K562 (cell line): ENCODE data around the gene STX18. TPM values are rescaled to one million over a fixed set of nuclear protein-coding genes. Genes with fewer than 3 reads are reported as not detected.

Experiments used
- ATAC-seq: fragments of 200-7000 bp; cut with Tn5 transposase; 3 replicates; pipeline ENCODE4 v1.9.1; 2020; ENCODE audit warnings: moderate library complexity
- BruUV-seq: library from RNA; stranded (reverse); fragments of 400-500 nt; replicated peaks from 2 replicates; lab custom pipeline; 2021; lab: Mats Ljungman, UMichigan
- CTCF ChIA-PET: fragments of 300-600 bp; formaldehyde crosslinking; extraction: SDS; loops from one replicate; lab custom pipeline; 2021; ENCODE audit warnings: low intra/inter-chr PET ratio; lab: Yijun Ruan, JAX
- POLR2A ChIA-PET: fragments of 300-600, 350-650 bp; sonication (Branson Sonifier 250); formaldehyde crosslinking; extraction: SDS; loops from one replicate; lab custom pipeline; 2021; ENCODE audit warnings: antibody characterized with exemption, inconsistent platforms; lab: Yijun Ruan, JAX
- DNase-seq, 4 experiments: peaks; one replicate each; pipeline versions ENCODE4 v3.0.0 to v3.0.0-alpha.2; 2011 to 2018; ENCODE audit warnings: low spot score in 3 of 4, mixed read lengths in 3 of 4; ENCODE audit errors: extremely low read depth in 1 of 4
- FAIRE-seq: peaks from 2 replicates; lab custom pipeline; 2011; peaks lifted over from hg19 to GRCh38; lab: Jason Lieb, UNC
- H2AFZ ChIP-seq: 2 replicates; pipeline ENCODE4 v1.6.0; 2011; ENCODE audit warnings: low read depth, low read length, control low read depth, inconsistent platforms
- H3K27ac ChIP-seq: fragments of 200-600 bp; 3 replicates; pipeline ENCODE4 v1.8.0; 2011; ENCODE audit warnings: low read depth, mild to moderate bottlenecking, control low read depth, inconsistent platforms, low read length, moderate library complexity, mixed read lengths; ENCODE audit errors: extremely low read depth
- H3K27me3 ChIP-seq, 2 experiments: fragments of 300-600 bp in 1 of 2; 2 replicates in 1 of 2; 3 replicates in 1 of 2; pipeline versions ENCODE4 v1.6.0 to v1.8.0; 2011; ENCODE audit warnings: inconsistent platforms in 2 of 2, low read length in 2 of 2, mild to moderate bottlenecking in 1 of 2, mixed read lengths in 1 of 2, moderate library complexity in 1 of 2; ENCODE audit not compliant: control insufficient read depth in 2 of 2, insufficient read depth in 2 of 2
- H3K36me3 ChIP-seq: fragments of 300-600 bp; 3 replicates; pipeline ENCODE4 v1.8.0; 2011; ENCODE audit warnings: mild to moderate bottlenecking, low read length, inconsistent platforms; ENCODE audit not compliant: control insufficient read depth, insufficient read depth
- H3K4me1 ChIP-seq, 2 experiments: fragments of 200-600 bp in 1 of 2; replicated peaks in 1 of 2; 2 replicates in 1 of 2; 3 replicates in 1 of 2; pipeline versions ENCODE4 v1.5.1 to v1.8.0; 2011; ENCODE audit warnings: inconsistent platforms in 2 of 2, low read length in 2 of 2, mild to moderate bottlenecking in 1 of 2, mixed read lengths in 1 of 2, moderate library complexity in 1 of 2; ENCODE audit not compliant: control insufficient read depth in 2 of 2, insufficient read depth in 2 of 2
- H3K4me2 ChIP-seq: 2 replicates; pipeline ENCODE4 v1.6.1; 2011; ENCODE audit warnings: low read length, control low read depth, inconsistent platforms, mixed read lengths; ENCODE audit not compliant: insufficient read depth
- H3K4me3 ChIP-seq: fragments of 200-600 bp; sonication (generic), shearing (Covaris generic); 2 replicates; pipeline ENCODE4 v1.5.1; 2016; ENCODE audit warnings: control low read depth, inconsistent platforms
- H3K79me2 ChIP-seq: fragments of 200-600 bp; 3 replicates; pipeline ENCODE4 v1.8.0; 2011; ENCODE audit warnings: low read length, inconsistent platforms; ENCODE audit not compliant: control insufficient read depth, insufficient read depth
- H3K9ac ChIP-seq, 2 experiments: 2 replicates each; pipeline versions ENCODE4 v1.6.0 to v1.6.1; 2011; ENCODE audit warnings: low read depth in 2 of 2, low read length in 2 of 2, control low read depth in 1 of 2, inconsistent platforms in 1 of 2, mild to moderate bottlenecking in 1 of 2, mixed read lengths in 1 of 2; ENCODE audit not compliant: insufficient read depth in 1 of 2
- H3K9me1 ChIP-seq: one replicate; pipeline ENCODE4 v1.6.0; 2011; ENCODE audit warnings: inconsistent platforms, mild to moderate bottlenecking, low read length, moderate library complexity; ENCODE audit not compliant: control insufficient read depth, insufficient read depth
- H3K9me3 ChIP-seq: replicated peaks from 2 replicates; pipeline ENCODE4 v1.5.1; 2011; ENCODE audit warnings: low read depth, low read length, inconsistent platforms; ENCODE audit not compliant: control insufficient read depth, insufficient read depth
- H4K20me1 ChIP-seq: replicated peaks from 2 replicates; pipeline ENCODE4 v1.6.1; 2011; ENCODE audit warnings: low read length, inconsistent platforms, mixed read lengths; ENCODE audit not compliant: control insufficient read depth, insufficient read depth
- CEBPG ChIP-seq, 3 experiments: fragments of 200-800 bp in 1 of 3; sonication (Bioruptor generic) in 1 of 3; sonication (generic) in 1 of 3; formaldehyde crosslinking in 1 of 3; IDR thresholded peaks in 2 of 3; conservative IDR thresholded peaks in 1 of 3; 2 replicates each; pipeline versions ENCODE4 v1.6.1 to v1.8.0; 2016 to 2022; ENCODE audit warnings: missing compliant biosample characterization in 2 of 3, missing genetic modification characterization in 2 of 3, mild to moderate bottlenecking in 1 of 3, missing genetic modification reagents in 1 of 3
- CREM ChIP-seq: IDR thresholded peaks from 2 replicates; pipeline ENCODE4 v1.6.1; 2014; ENCODE audit warnings: antibody characterized with exemption, low read depth
- MAFG ChIP-seq: fragments of 450-650 bp; conservative IDR thresholded peaks from 2 replicates; pipeline ENCODE4 v1.6.1; 2016; ENCODE audit warnings: missing genetic modification characterization, missing compliant biosample characterization
- MEIS2 ChIP-seq: fragments of 450-650 bp; IDR thresholded peaks from 2 replicates; pipeline ENCODE4 v1.6.1; 2014; ENCODE audit warnings: mild to moderate bottlenecking; ENCODE audit not compliant: partially characterized antibody
- POLR2B ChIP-seq: fragments of 450-650 bp; IDR thresholded peaks from 2 replicates; pipeline ENCODE4 v1.6.1; 2018; ENCODE audit warnings: low read depth; ENCODE audit not compliant: partially characterized antibody
- ZFPM2 ChIP-seq: fragments of 250-450 bp; sonication (Bioruptor Pico); IDR thresholded peaks from 2 replicates; pipeline ENCODE4 v1.5.1; 2022; ENCODE audit warnings: mild to moderate bottlenecking
- ZNF584 ChIP-seq: fragments of 200-800 bp; sonication (Bioruptor generic); IDR thresholded peaks from 2 replicates; pipeline ENCODE4 v1.6.1; 2016; ENCODE audit warnings: low read depth, mild to moderate bottlenecking, missing genetic modification characterization, missing compliant biosample characterization
- WGBS: fragments of 100-300 bp; shearing (Covaris generic); methylation state at CpG from one replicate; pipeline ENCODE4 v1.1.6; 2016; ENCODE audit warnings: low coverage, mixed read lengths; ENCODE audit not compliant: insufficient coverage; ENCODE audit errors: missing lambda C conversion rate; 5-methylcytosine and 5-hydroxymethylcytosine counted together
- in situ Hi-C: fragments of 300-500 bp; cut with MboI; formaldehyde crosslinking; loops from 4 replicates; pipeline ENCODE4 v1.15.0; 2018; ENCODE audit warnings: inconsistent platforms, mixed read lengths
- intact Hi-C: fragments of 100-400 bp; cut with micrococcal nuclease; formaldehyde crosslinking; loops from 2 replicates; pipeline ENCODE4 v1.14.2; 2022
- polyA plus RNA-seq, 8 experiments: library from polyadenylated mRNA; depleted of rRNA in 4 of 8; stranded (reverse) in 5 of 8; unstranded in 3 of 8; fragments of >200 nt; fragmentation: Nextera tagmentation in 2 of 8; fragmentation: Illumina TruSeq in 1 of 8; extraction: Ambion mirVana in 2 of 8; extraction: Trizol in 1 of 8; gene quantifications; 2 replicates each; pipeline versions ENCODE4 v1.2.1 to v1.2.3, GENCODE V29; 2011 to 2014; ENCODE audit warnings: inconsistent platforms in 1 of 8, missing spikeins in 1 of 8
- total RNA-seq, 7 experiments: library from RNA; depleted of rRNA in 6 of 7; stranded (reverse); fragments of >200 nt in 6 of 7; fragmentation: Illumina TruSeq in 2 of 7; extraction: Trizol in 2 of 7; gene quantifications; 2 replicates each; pipeline versions ENCODE4 v1.2.1 to v1.2.3, GENCODE V29; 2011 to 2021; ENCODE audit warnings: low replicate concordance in 1 of 7
- TF ChIP-seq, protein P1 (sequence below), 2 experiments: IDR thresholded peaks in 1 of 2; conservative IDR thresholded peaks in 1 of 2; 2 replicates each; pipeline ENCODE4 v1.6.1; 2016; ENCODE audit warnings: low read depth in 2 of 2, mild to moderate bottlenecking in 1 of 2, missing compliant biosample characterization in 1 of 2, missing genetic modification characterization in 1 of 2, moderate library complexity in 1 of 2

Gene STX18
- total and polyA plus RNA-seq, 9 of the 15 experiments (the other 6 are each of a cell fraction or from before 2014, with no cell fraction given): 6.2 to 41.7 (median 22.7) TPM

DNA sequence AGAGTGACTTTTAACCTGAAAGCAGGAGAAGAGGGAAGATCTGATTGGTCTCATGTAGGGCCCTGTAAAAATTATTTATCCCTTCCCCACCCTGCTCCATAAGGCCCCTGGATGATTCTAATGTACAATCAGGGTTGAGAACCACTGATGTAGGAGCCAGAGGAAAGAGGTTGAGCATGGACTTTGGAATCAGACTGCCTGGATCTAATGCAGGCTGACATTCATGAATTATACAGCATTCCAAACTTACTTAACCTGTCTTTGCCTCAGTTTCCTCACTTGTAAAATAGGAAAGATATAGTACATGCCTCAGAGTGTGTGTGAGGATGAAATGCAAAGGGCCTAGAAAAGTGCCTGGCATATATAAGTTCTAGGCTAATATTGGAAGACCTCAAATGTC, 47.0 kb downstream of the STX18 start:
- no peak for FAIRE-seq
- CTCF ChIA-PET: no interaction called here
- Histone ChIP-seq H3K4me1 (peaks cover 0 to 6% of the 10 kb centered on the region in 2 experiments; a peak in 1 of 5 replicates), H3K9me3 (no peaks in the 10 kb centered on the region), H2AFZ (no peak overlapping the region), H3K4me3 (no peak overlapping the region), H3K79me2 (no peaks in the 10 kb centered on the region), H3K27me3 (no peaks in the 10 kb centered on the region), H3K4me2 (no peak overlapping the region), H3K27ac (no peak overlapping the region), H3K9me1 (no peaks in the 10 kb centered on the region), H3K9ac (no peak overlapping the region), H4K20me1 (no peaks in the 10 kb centered on the region), H3K36me3 (no peaks in the 10 kb centered on the region)
- intact Hi-C loops: no loop called here
- BruUV-seq: no TSS peak
- in situ Hi-C loops: loop anchor here (10.0 to 25.0 kb wide), 2 partner anchors 390 to 1317 kb away; no protein-coding TSS in a partner anchor
- no peak for DNase-seq
- POLR2A ChIA-PET: interaction anchor here (1.0 kb wide), 1 partner anchor 207 kb away, joined by 3 read pairs; no protein-coding TSS in a partner anchor
- no peak for ATAC-seq
- TF ChIP-seq CEBPG (CRISPR knock-in tag; IDR thresholded peaks at IDR 0.05): no peak
- no peak for TF ChIP-seq CEBPG (tag; conservative IDR thresholded peaks at IDR 0.05 in 1 of 2, IDR thresholded peaks at IDR 0.05 in 1 of 2)

DNA sequence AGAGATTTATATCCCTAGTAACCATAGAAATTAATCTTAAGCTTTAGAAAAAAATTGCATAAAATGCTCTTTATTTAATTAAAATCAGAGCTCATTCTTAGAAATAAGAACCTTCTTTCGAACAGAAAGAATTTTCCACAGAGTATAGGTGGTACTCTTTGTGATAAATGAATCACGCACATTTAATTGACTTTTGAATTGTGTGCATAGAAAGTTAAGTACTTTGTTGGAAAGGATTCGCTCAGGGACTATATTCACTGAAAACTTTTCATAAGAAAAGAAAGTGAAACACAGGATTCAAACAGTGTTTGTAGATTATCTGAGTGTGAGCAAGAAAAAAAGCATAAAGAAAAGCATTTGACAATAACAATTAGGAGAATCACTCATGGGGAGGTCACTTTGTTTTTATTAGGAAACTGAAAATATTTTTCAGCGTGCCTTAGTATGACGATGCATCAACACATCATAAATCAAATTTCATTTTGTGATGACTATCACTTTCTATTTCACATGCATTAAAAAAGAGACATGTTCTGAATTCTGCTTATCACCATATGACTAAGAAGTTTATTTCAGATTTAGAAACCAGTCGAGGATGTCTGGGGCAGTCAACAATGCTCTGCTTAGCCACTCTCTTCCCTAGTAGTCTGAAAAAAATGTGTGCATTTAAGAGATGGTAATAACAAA, 49.5 kb downstream of the STX18 start:
- ATAC-seq: no peak
- 56% methylated on average over 6 of the region's 6 CpGs for WGBS
- H3K4me1 ChIP-seq: peaks cover 0 to 6% of the 10 kb centered on the region in 2 experiments; a peak in 1 of 5 replicates
- peaks cover 10% of the 10 kb centered on the region; the same call in 1 of the 2 replicates for H4K20me1 ChIP-seq
- no peaks in the 10 kb centered on the region for H3K79me2 ChIP-seq
- H3K9ac ChIP-seq: no peak overlapping the region
- DNase-seq: no peak
- BruUV-seq: no TSS peak
- no peak overlapping the region for H3K4me3 ChIP-seq
- no peaks in the 10 kb centered on the region for H3K9me3 ChIP-seq
- no peaks in the 10 kb centered on the region for H3K9me1 ChIP-seq
- ChIA-PET CTCF (no interaction called here), POLR2A (interaction anchor here (1.1 kb wide), 1 partner anchor 347 kb away, joined by 3 read pairs; no protein-coding TSS in a partner anchor)
- no peaks in the 10 kb centered on the region for H3K27me3 ChIP-seq
- in situ Hi-C loops (loop anchor here (10.0 to 25.0 kb wide), 2 partner anchors 392 to 1320 kb away; no protein-coding TSS in a partner anchor), intact Hi-C loops (no loop called here)
- H3K36me3 ChIP-seq: no peaks in the 10 kb centered on the region
- H2AFZ ChIP-seq: no peak overlapping the region
- H3K27ac ChIP-seq: no peak overlapping the region
- no peak overlapping the region for H3K4me2 ChIP-seq
- FAIRE-seq: no peak
- no peak for TF ChIP-seq POLR2B
- 0 out of 2 replicates have a peak, but pooled peaks have one; percentile 5 for TF ChIP-seq MAFG
- TF ChIP-seq ZNF584 (CRISPR knock-in tag): no peak
- no peak for TF ChIP-seq CREM
- TF ChIP-seq, protein P1, sequence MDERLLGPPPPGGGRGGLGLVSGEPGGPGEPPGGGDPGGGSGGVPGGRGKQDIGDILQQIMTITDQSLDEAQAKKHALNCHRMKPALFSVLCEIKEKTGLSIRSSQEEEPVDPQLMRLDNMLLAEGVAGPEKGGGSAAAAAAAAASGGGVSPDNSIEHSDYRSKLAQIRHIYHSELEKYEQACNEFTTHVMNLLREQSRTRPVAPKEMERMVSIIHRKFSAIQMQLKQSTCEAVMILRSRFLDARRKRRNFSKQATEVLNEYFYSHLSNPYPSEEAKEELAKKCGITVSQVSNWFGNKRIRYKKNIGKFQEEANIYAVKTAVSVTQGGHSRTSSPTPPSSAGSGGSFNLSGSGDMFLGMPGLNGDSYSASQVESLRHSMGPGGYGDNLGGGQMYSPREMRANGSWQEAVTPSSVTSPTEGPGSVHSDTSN (CRISPR knock-in tag; IDR thresholded peaks at IDR 0.05; ENCODE audit: low read depth): no peak
- TF ChIP-seq, protein P1 (tag; conservative IDR thresholded peaks at IDR 0.05; ENCODE audit: low read depth): peak; percentile 68
- TF ChIP-seq ZFPM2 (CRISPR knock-in tag): no peak
- peak; percentile 27 for TF ChIP-seq MEIS2
